Measurements from ENCODE around the gene LIG3.
A peak's percentile ranks its signal among the peaks of the same experiment; 100 is the strongest.

- TF ChIP-seq POLR2AphosphoS5 (IDR thresholded peaks at IDR 0.05) (peak in 1 of 3 donors; percentile 16), POLR2A (IDR thresholded peaks at IDR 0.05) (no peak)
Observed at GRCh38 chr17:34998205-34998604, 17.9 kb downstream of the LIG3 start.
